Measurements from ENCODE around the gene IRX4.

DNA sequence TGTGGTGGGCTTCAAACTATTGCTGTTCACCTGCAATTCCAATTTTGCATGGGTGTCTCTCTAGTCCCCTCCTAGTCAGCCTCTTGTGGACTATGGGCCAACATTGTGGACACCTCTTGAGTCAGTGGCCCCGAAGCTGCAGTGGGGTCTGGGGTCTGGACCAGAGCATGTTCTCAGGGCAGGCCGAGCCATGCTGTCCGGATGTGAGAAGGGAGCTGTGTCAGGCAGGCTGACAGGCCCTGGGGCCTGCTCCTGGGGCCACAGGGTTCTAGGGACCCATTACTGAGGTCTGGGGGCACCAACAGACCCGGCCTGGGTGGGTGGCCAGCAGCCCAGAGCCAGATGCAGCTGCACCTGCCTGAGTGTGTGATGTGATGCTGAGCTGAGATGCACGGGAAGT lies 16.5 kb upstream of the IRX4 start:
- TF ChIP-seq EZH2phosphoT487 (IDR thresholded peaks at IDR 0.05; ENCODE audit: low read length) (no peak), EZH2 (optimal IDR thresholded peaks at IDR 0.05; ENCODE audit: low read depth, low read length) (no peak)
- TF ChIP-seq, protein P1, sequence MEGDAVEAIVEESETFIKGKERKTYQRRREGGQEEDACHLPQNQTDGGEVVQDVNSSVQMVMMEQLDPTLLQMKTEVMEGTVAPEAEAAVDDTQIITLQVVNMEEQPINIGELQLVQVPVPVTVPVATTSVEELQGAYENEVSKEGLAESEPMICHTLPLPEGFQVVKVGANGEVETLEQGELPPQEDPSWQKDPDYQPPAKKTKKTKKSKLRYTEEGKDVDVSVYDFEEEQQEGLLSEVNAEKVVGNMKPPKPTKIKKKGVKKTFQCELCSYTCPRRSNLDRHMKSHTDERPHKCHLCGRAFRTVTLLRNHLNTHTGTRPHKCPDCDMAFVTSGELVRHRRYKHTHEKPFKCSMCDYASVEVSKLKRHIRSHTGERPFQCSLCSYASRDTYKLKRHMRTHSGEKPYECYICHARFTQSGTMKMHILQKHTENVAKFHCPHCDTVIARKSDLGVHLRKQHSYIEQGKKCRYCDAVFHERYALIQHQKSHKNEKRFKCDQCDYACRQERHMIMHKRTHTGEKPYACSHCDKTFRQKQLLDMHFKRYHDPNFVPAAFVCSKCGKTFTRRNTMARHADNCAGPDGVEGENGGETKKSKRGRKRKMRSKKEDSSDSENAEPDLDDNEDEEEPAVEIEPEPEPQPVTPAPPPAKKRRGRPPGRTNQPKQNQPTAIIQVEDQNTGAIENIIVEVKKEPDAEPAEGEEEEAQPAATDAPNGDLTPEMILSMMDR (IDR thresholded peaks at IDR 0.05; ENCODE audit: low read length), result no peak

All from MM.1S (cell line).